Measurements from ENCODE around the gene BATF3.

The BATF3 gene

GRCh38 chr1:212674872-212675271, 24.8 kb downstream of the BATF3 start:
- TF ChIP-seq CTCF (IDR thresholded peaks at IDR 0.05; ENCODE audit: low read depth, low read length, missing control alignments) = no peak

GRCh38 chr1:212671342-212672031, 28.2 kb downstream of the BATF3 start:
- no peak for DNase-seq (ENCODE audit: low read depth)
- no peak overlapping the region for H3K4me3 ChIP-seq (ENCODE audit: low read depth, low read length)
- no peak for TF ChIP-seq CTCF (IDR thresholded peaks at IDR 0.05; ENCODE audit: low read depth, low read length, missing control alignments)

More at GRCh38 chr1:212674872-212675271, 24.8 kb downstream of the BATF3 start:
- no peak for DNase-seq (ENCODE audit: low read depth)
- no peak overlapping the region for H3K4me3 ChIP-seq (ENCODE audit: low read depth, low read length)

GRCh38 chr1:212670882-212671281, 28.8 kb downstream of the BATF3 start:
- H3K4me3 ChIP-seq (ENCODE audit: low read depth, low read length) = no peak overlapping the region
- no peak for TF ChIP-seq CTCF (IDR thresholded peaks at IDR 0.05; ENCODE audit: low read depth, low read length, missing control alignments)
- no peak for DNase-seq (ENCODE audit: low read depth)

GRCh38 chr1:212670301-212670700, 29.3 kb downstream of the BATF3 start:
- no peak for DNase-seq (ENCODE audit: low read depth)
- H3K4me3 ChIP-seq (ENCODE audit: low read depth, low read length) = no peak overlapping the region
- TF ChIP-seq CTCF (IDR thresholded peaks at IDR 0.05; ENCODE audit: low read depth, low read length, missing control alignments) = no peak

- TF ChIP-seq CTCF (IDR thresholded peaks at IDR 0.05; ENCODE audit: low read depth, low read length, missing control alignments) = no peak
- no peak overlapping the region for H3K4me3 ChIP-seq (ENCODE audit: low read depth, low read length)
These were observed 30.0 kb downstream of the BATF3 start for GRCh38 chr1:212669600-212669999.

GRCh38 chr1:212669102-212669501, 30.5 kb downstream of the BATF3 start:
- no peak overlapping the region for H3K4me3 ChIP-seq (ENCODE audit: low read depth, low read length)
- no peak for DNase-seq (ENCODE audit: low read depth)
- TF ChIP-seq CTCF (IDR thresholded peaks at IDR 0.05; ENCODE audit: low read depth, low read length, missing control alignments) = peak; percentile 37

More at GRCh38 chr1:212669600-212669999, 30.0 kb downstream of the BATF3 start:
- no peak for DNase-seq (ENCODE audit: low read depth)

GRCh38 chr1:212668477-212668876, 31.2 kb downstream of the BATF3 start:
- TF ChIP-seq CTCF (IDR thresholded peaks at IDR 0.05; ENCODE audit: low read depth, low read length, missing control alignments) = no peak
- H3K4me3 ChIP-seq (ENCODE audit: low read depth, low read length) = no peak overlapping the region
- no peak for DNase-seq (ENCODE audit: low read depth)
